HepG2 (cell line): ENCODE results near the gene TMEM107. TPM values are rescaled to one million over a fixed set of nuclear protein-coding genes. Genes with fewer than 3 reads are reported as not detected.

Experiments used
- CAMTA2 ChIP-seq: sonication (generic); formaldehyde crosslinking; IDR thresholded peaks from 2 replicates; pipeline ENCODE4 v1.4.0; 2020; ENCODE audit warnings: mild to moderate bottlenecking, missing genetic modification reagents, borderline replicate concordance
- CCAR2 ChIP-seq: fragments of 200-400 bp; formaldehyde crosslinking; optimal IDR thresholded peaks from 2 replicates; pipeline ENCODE3; 2018; ENCODE audit warnings: low read depth, mild to moderate bottlenecking, low read length, moderate library complexity
- CREM ChIP-seq, 2 experiments: sonication (generic) in 1 of 2; formaldehyde crosslinking in 1 of 2; IDR thresholded peaks; 2 replicates each; pipeline versions ENCODE4 v1.4.0 to v1.6.1; 2016 to 2020; ENCODE audit warnings: antibody characterized with exemption in 1 of 2, mild to moderate bottlenecking in 1 of 2, missing genetic modification reagents in 1 of 2
- HOXA3 ChIP-seq: sonication (generic); formaldehyde crosslinking; IDR thresholded peaks from 2 replicates; pipeline ENCODE4 v1.5.0; 2020; ENCODE audit warnings: missing genetic modification reagents
- MEF2D ChIP-seq: sonication (generic); formaldehyde crosslinking; IDR thresholded peaks from 2 replicates; pipeline ENCODE4 v1.5.1; 2020; ENCODE audit warnings: mild to moderate bottlenecking, missing genetic modification reagents
- PHB2 ChIP-seq: fragments of 450-650 bp; IDR thresholded peaks from 2 replicates; pipeline ENCODE4 v1.6.1; 2018; ENCODE audit not compliant: partially characterized antibody
- SKI ChIP-seq: fragments of 450-650 bp; IDR thresholded peaks from one replicate; pipeline ENCODE4 v1.6.1; 2018; ENCODE audit warnings: mild to moderate bottlenecking; ENCODE audit not compliant: partially characterized antibody
- SOX13 ChIP-seq, 3 experiments: fragments of 450-650 bp in 1 of 3; sonication (generic) in 1 of 3; formaldehyde crosslinking in 1 of 3; IDR thresholded peaks in 2 of 3; conservative IDR thresholded peaks in 1 of 3; 2 replicates each; pipeline versions ENCODE4 v1.5.0 to v1.6.1; 2016 to 2020; ENCODE audit warnings: antibody characterized with exemption in 1 of 3, mild to moderate bottlenecking in 1 of 3, missing compliant biosample characterization in 1 of 3, missing genetic modification reagents in 1 of 3, moderate library complexity in 1 of 3
- SOX6 ChIP-seq, 2 experiments: fragments of 450-650 bp in 1 of 2; sonication (generic) in 1 of 2; formaldehyde crosslinking in 1 of 2; IDR thresholded peaks; 2 replicates each; pipeline versions ENCODE4 v1.4.0 to v1.6.1; 2017 to 2020; ENCODE audit warnings: antibody characterized with exemption in 1 of 2, mild to moderate bottlenecking in 1 of 2, missing genetic modification reagents in 1 of 2
- STAG1 ChIP-seq: sonication (generic); formaldehyde crosslinking; IDR thresholded peaks from 2 replicates; pipeline ENCODE4 v1.4.0; 2020; ENCODE audit warnings: missing genetic modification reagents
- ZBTB7B ChIP-seq: sonication (generic); formaldehyde crosslinking; IDR thresholded peaks from 2 replicates; pipeline ENCODE4 v1.4.0; 2020; ENCODE audit warnings: missing genetic modification reagents
- ZKSCAN1 ChIP-seq: fragments of 150-350 bp; IDR thresholded peaks from 2 replicates; pipeline ENCODE4 v1.6.1; 2014; ENCODE audit warnings: low read length
- ZMAT5 ChIP-seq: sonication (generic); formaldehyde crosslinking; IDR thresholded peaks from 2 replicates; pipeline ENCODE4 v1.5.0; 2020; ENCODE audit warnings: mild to moderate bottlenecking, low read depth, missing genetic modification reagents, borderline replicate concordance
- ZNF512 ChIP-seq: sonication (generic); formaldehyde crosslinking; IDR thresholded peaks from 2 replicates; pipeline ENCODE4 v1.4.0; 2020; ENCODE audit warnings: mild to moderate bottlenecking, missing genetic modification reagents
- ZNF530 ChIP-seq: sonication (generic); formaldehyde crosslinking; IDR thresholded peaks from 2 replicates; pipeline ENCODE4 v1.5.0; 2020; ENCODE audit warnings: low read depth, mild to moderate bottlenecking, missing genetic modification reagents
- ZNF615 ChIP-seq: sonication (generic); formaldehyde crosslinking; IDR thresholded peaks from 2 replicates; pipeline ENCODE4 v1.5.0; 2020; ENCODE audit warnings: mild to moderate bottlenecking, missing genetic modification reagents, borderline replicate concordance
- ZNF816 ChIP-seq: sonication (generic); formaldehyde crosslinking; IDR thresholded peaks from 2 replicates; pipeline ENCODE4 v1.8.0; 2022; ENCODE audit warnings: missing genetic modification reagents, mild to moderate bottlenecking, borderline replicate concordance
- ZXDC ChIP-seq: sonication (generic); formaldehyde crosslinking; IDR thresholded peaks from 2 replicates; pipeline ENCODE4 v1.5.0; 2020; ENCODE audit warnings: mild to moderate bottlenecking, missing genetic modification reagents
- polyA plus RNA-seq, 8 experiments: library from polyadenylated mRNA; depleted of rRNA in 3 of 8; stranded (reverse) in 7 of 8; unstranded in 1 of 8; fragments of >200 nt; fragmentation: Illumina TruSeq in 4 of 8; extraction: Trizol in 4 of 8; gene quantifications; 2 replicates each; pipeline versions ENCODE4 v1.2.1 to v1.2.3, GENCODE V29; 2011 to 2016; ENCODE audit warnings: low read depth in 4 of 8, missing spikeins in 1 of 8, mixed read lengths in 1 of 8; ENCODE audit not compliant: insufficient read depth in 1 of 8
- total RNA-seq, 5 experiments: library from RNA; depleted of rRNA; stranded (reverse); fragments of >200 nt; fragmentation: Illumina TruSeq; extraction: Trizol; gene quantifications; 2 replicates each; pipeline ENCODE4 v1.2.3, GENCODE V29; 2016; ENCODE audit warnings: low read depth in 1 of 5
- TF ChIP-seq, protein P1 (sequence below): sonication (generic); formaldehyde crosslinking; conservative IDR thresholded peaks from 2 replicates; pipeline ENCODE4 v1.4.0; 2020; ENCODE audit warnings: missing genetic modification reagents
- TF ChIP-seq, protein P2 (sequence below): sonication (generic); formaldehyde crosslinking; IDR thresholded peaks from 2 replicates; pipeline ENCODE4 v1.8.0; 2023; ENCODE audit warnings: mild to moderate bottlenecking, missing genetic modification reagents

Gene TMEM107
- total and polyA plus RNA-seq, 2 of the 13 experiments (the other 11 are each of a cell fraction or from before 2014, with no cell fraction given): 7.2 to 15.3 TPM

GRCh38 chr17:8153957-8154607, 22.1 kb downstream of the TMEM107 start (continued):
- TF ChIP-seq SOX13 (IDR thresholded peaks at IDR 0.05) (no peak), SOX13 (CRISPR knock-in tag; conservative IDR thresholded peaks at IDR 0.05 in 1 of 2, IDR thresholded peaks at IDR 0.05 in 1 of 2) (peak in 1 of 2 experiments; percentile 29; a peak in 1 of 4 replicates), SOX6 (IDR thresholded peaks at IDR 0.05) (no peak), SOX6 (CRISPR knock-in tag; IDR thresholded peaks at IDR 0.05) (peak; percentile 76), STAG1 (CRISPR knock-in tag) (no peak), ZKSCAN1 (no peak), ZMAT5 (no peak), PHB2 (no peak), ZNF816 (no peak), ZNF615 (CRISPR knock-in tag) (no peak), CAMTA2 (CRISPR knock-in tag) (no peak), CCAR2 (no peak), CREM (IDR thresholded peaks at IDR 0.05) (peak; percentile 88), CREM (CRISPR knock-in tag; IDR thresholded peaks at IDR 0.05) (no peak), ZBTB7B (CRISPR knock-in tag) (no peak), ZNF530 (CRISPR knock-in tag) (no peak), MEF2D (CRISPR knock-in tag) (no peak), SKI (no peak), HOXA3 (CRISPR knock-in tag) (peak; percentile 67; the same call in 1 of the 2 replicates), ZXDC (CRISPR knock-in tag) (no peak), ZNF512 (no peak)
- TF ChIP-seq, protein P1, sequence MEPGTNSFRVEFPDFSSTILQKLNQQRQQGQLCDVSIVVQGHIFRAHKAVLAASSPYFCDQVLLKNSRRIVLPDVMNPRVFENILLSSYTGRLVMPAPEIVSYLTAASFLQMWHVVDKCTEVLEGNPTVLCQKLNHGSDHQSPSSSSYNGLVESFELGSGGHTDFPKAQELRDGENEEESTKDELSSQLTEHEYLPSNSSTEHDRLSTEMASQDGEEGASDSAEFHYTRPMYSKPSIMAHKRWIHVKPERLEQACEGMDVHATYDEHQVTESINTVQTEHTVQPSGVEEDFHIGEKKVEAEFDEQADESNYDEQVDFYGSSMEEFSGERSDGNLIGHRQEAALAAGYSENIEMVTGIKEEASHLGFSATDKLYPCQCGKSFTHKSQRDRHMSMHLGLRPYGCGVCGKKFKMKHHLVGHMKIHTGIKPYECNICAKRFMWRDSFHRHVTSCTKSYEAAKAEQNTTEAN (CRISPR knock-in tag): no peak
- TF ChIP-seq, protein P2, sequence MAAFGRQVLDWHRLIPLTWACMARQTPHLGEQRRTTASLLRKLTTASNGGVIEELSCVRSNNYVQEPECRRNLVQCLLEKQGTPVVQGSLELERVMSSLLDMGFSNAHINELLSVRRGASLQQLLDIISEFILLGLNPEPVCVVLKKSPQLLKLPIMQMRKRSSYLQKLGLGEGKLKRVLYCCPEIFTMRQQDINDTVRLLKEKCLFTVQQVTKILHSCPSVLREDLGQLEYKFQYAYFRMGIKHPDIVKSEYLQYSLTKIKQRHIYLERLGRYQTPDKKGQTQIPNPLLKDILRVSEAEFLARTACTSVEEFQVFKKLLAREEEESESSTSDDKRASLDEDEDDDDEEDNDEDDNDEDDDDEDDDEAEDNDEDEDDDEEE: no peak
